T1000 (cell line): ENCODE results near the gene WTAP.
"Not testable (repeated sequence)": the region's sequence is repeated elsewhere in the genome, so short reads cannot be mapped to it uniquely, and the experiment has no call there.

Source experiments
- DNase-seq: peaks from one replicate; lab custom pipeline; 2025; ENCODE audit warnings: mixed read lengths; lab: John Stamatoyannopoulos, UW

The WTAP gene

DNA sequence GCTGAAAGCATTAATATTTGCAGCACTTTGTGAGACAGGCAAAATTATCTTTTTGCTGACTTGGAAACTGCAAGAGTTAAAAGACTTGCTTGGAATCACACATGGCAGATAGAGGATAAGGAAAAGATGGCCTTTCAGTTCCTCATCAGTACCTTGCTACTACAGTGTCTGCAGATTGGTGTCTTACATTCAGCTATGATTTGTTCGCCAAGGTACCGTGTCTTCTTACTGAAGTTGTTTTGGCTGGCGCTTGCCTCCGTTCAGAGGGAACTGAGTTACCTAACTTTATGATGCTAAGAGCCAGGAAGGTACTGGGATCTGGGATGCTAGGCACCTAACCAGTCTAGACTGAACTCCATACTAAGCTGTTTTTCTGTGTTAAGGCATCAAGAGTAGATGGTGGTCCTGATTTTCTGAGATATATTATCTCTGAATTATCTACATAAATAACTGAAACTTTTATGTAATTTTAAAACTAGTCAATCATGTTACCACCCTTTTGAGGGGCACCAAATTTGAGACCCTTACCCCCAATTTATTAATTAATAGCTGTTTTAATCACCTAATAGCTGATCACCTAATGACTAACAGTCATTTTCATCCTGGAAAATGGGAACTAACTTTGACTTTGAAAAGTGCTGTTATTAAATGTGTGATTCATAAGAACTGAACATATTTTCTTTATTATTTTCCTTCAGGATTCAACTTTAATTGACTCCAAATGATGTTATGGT is 2.5 kb downstream of the WTAP start:
- DNase-seq = no peak

DNA sequence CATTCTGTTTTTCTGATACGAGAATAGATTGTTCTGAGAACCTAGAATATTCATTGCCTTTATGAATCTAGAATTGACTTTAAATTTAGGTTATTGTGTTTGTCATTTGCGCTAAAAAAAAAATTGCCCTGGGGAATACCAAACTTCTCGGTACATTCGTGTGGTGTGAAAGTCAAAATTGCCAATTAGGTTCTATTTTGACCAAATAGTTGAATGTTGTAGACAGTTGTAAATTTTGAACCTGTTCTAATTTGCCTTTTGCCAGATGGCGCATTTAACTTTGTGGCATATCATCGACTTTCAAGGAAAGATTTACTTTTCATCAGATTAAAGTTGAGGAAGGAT is 3.0 kb downstream of the WTAP start:
- DNase-seq = no peak

GRCh38 chr6:159732550-159732949 is 5.2 kb downstream of the WTAP start:
- not testable (repeated sequence) for DNase-seq

DNA sequence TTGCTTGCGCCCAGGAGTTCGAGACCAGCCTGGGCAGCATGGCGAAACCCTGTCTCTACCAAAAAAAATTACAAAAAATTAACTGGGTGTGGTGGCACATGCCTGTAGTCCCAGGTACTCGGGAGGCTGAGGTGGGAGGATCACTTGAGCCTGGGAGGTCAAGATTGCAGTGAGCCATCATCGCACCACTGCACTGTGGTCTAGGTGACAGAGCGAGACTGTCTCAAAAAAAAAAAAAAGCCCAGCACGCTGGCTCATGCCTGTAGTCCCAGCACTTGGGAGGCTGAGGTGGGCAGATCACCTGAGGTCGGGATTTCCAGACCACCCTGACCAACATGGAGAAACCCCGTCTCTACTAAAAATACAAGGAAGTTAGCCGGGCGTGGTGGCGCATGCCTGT is 6.1 kb downstream of the WTAP start:
- not testable (repeated sequence) for DNase-seq

GRCh38 chr6:159736908-159737307 is 9.6 kb downstream of the WTAP start:
- DNase-seq = no peak

- no peak for DNase-seq
Observed at GRCh38 chr6:159739341-159739740, 12.0 kb downstream of the WTAP start.

DNA sequence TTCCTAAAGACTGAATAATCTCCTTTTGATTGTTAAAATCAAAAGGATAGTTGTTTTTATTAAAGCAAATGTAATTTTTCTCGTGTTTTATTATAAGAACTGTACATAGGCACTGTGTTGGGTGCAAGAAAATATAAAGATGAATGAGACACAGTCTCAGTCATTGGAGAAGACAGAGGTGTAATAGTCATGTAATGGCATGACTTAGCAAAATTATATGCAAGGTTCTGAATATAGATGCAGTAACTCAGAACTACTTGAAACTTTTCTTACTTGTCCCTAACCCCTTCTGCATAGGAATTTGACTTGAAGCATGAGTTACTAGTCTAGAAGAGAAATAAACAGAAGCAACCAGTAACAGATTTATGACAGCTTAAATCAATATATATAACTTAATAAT is 14.9 kb downstream of the WTAP start:
- DNase-seq = no peak

DNA sequence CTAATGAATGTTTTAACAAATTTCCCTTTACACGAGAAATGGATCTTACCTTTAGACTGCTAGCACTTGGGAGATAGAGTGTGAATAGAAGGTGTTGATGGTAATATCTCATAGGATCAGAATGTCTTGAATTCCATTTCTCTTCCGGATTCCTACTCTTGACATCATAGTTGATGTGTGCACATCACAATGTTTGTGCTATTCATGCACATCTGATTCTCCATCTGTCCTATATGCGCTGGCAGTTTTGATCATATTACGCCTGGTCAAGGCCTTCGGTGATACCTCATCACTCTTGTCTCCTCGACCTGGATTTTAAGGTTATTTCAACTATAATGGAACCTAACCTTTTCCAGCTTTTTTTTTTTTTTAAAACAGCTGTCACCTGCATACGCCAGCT is 17.8 kb downstream of the WTAP start:
- DNase-seq = no peak

GRCh38 chr6:159746759-159747158 is 19.5 kb downstream of the WTAP start:
- DNase-seq = no peak

GRCh38 chr6:159748127-159748526 is 20.8 kb downstream of the WTAP start:
- not testable (repeated sequence) for DNase-seq

GRCh38 chr6:159751448-159751847 is 24.1 kb downstream of the WTAP start:
- no peak for DNase-seq

GRCh38 chr6:159753081-159753872 is 26.0 kb downstream of the WTAP start:
- no peak for DNase-seq

DNA sequence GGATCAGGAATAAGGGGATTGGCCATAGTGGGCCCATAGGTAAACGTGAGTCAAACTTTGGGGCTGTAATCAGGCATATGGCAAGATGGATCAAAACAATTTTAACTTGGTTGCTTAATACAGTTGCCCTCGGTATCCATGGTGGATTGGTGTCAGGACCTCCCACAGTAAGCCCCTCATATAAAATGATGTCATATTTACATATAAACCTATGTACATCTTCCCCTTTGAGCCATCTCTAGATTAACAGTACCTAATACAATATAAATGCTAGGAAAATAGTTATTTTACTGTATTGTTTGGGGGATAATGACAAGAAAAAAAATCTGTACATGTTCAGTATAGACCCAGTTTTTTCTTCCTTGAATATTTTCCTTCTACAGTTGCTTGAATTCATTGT is 27.1 kb downstream of the WTAP start:
- no peak for DNase-seq

DNA sequence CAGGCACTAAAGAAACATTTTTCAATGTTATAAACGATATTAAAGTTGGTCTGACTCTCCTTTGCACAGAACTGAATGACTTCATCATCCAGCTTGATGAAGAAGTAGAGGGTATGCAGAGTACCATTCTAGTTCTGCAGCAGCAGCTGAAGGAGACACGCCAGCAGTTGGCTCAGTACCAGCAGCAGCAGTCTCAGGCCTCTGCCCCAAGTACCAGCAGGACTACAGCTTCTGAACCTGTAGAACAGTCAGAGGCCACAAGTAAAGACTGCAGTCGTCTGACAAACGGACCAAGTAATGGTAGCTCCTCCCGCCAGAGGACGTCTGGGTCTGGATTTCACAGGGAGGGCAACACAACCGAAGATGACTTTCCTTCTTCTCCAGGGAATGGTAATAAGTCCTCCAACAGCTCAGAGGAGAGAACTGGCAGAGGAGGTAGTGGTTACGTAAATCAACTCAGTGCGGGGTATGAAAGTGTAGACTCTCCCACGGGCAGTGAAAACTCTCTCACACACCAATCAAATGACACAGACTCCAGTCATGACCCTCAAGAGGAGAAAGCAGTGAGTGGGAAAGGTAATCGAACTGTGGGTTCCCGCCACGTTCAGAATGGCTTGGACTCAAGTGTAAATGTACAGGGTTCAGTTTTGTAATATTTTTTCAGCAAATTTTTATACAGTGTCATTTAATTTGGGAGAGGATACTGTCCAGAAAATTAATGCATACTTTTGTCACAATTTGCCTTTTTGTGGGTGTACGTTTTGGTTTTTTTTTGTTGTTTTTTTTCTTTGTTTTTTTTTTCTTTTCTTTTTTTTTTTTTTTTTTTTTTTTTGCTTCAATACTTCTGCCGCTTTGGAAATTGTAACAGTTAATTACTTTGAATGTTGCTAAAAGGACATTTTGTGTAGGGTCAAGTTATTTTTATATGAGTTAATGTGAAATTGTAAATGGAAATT is 27.9 kb downstream of the WTAP start:
- DNase-seq = no peak

- DNase-seq = no peak
Observed at GRCh38 chr6:159756508-159756907, 29.2 kb downstream of the WTAP start.

DNA sequence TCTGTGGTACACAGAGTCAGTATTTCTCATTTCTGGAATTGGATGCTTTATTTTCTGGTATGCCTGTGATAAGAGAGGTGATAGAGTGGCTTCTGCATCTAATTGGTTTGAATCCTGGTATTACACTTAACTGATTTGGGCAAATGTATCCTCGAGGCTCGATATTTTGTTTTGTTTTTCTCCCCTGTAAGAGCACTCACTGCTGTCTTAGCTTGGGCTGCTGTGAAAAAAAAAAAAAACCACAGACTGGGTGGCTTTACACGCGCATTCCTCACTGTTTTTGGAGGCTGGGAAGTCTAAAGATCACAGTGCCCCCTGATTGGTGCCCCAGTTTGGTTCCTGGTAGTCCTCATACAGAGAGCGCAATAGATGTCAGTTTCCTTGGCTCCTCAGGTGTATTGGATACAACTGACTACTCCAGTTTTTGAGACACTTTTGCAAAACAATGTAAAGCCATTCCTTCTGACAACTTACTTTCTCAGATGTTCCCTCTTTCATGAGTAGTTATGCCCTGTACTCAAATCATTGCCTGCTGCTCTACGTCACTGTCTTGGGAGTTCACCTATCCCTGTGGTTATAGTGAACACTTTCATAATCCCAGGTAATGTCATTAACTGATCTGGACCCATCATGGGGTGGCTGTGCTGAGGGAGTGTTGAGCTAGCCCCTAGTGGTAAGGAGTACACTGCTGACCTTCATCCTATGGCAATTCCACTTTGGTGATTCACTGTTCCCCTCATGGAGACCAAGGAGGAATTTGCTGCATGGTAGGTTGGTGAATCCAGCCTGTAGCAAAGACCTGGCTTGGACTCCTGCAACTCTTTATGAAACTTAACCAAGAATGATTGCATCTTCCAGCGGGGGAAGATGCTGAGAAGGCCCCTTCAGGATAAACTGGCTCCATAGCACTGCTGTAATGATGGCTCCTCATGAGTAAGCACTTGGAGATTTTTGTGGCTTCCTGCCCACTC is 31.0 kb downstream of the WTAP start:
- DNase-seq = no peak

- no peak for DNase-seq
Observed at GRCh38 chr6:159759645-159760044, 32.3 kb downstream of the WTAP start.

DNA sequence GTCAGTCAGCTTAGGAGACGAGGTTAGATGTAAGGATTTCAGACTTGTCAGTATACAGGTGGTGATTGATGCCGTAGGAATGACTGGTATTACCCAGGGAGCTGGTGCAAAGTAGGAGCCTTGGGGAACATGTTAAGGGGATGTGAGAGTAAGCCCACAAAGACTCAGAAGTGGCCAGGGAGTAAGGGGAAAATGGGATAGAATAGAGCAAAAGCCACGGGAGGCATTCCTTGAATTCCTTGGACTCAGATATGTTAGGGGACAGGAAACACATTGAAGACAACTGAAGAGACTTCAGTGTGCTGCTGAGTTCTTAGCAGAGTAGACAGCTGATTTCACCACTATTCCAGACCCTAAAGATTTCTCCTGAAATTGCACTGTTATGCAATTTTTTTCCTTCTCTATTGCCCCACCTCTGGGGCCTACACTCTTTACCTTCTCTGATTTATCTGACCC is 33.3 kb downstream of the WTAP start:
- DNase-seq = peak; percentile 29

DNA sequence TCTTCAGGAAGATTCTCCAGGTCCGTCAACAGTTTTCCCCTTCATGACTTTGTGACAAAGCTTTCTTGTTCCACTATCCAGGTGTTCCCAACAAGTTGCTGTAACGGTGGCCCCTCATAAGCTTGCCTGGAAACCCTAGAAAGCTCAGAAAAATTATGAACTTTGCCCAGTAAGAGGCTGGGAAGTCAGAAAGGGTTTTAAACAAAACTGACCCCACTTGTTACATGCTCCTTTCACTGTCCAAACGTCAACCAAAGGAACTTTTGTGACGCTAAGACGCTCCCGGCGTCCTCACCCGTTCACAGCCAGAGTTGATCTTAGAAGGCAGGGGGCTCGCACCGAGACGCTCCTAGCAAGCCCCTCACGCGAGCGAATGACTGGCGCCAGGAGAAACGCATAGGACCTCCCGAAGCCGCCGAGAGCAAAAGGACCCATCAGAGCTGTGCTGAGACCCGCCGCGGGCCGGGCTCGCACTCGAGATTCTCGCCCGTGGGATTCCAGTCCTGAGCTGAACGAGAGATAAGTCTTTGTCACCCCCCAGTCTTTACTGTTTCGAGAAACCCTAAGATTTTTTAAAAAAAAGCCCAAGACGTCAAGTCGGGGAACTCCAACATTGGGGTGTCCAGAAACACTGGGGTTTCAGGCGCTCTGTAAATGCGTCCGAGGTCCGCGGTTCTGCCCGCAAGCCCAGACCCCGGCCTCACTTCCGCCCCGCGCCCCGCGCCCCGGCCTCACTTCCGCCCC is 34.0 kb downstream of the WTAP start:
- no peak for DNase-seq
